GM12875 (cell line): ENCODE data around the gene TRIM24.

ENCODE experiments used
- H3K4me3 ChIP-seq: one replicate; pipeline ENCODE4 v1.5.1; 2011; ENCODE audit warnings: low read depth, low read length, control low read depth
- CTCF ChIP-seq: IDR thresholded peaks from 2 replicates; pipeline ENCODE4 v1.5.1; 2011; ENCODE audit warnings: low read depth, mild to moderate bottlenecking, control low read depth, inconsistent platforms, low read length, moderate library complexity, borderline replicate concordance; ENCODE audit not compliant: insufficient read depth

The TRIM24 gene

GRCh38 chr7:138608275-138608674, 148.2 kb downstream of the TRIM24 start:
- TF ChIP-seq CTCF: no peak
- no peak overlapping the region for H3K4me3 ChIP-seq

GRCh38 chr7:138610671-138611170, 150.7 kb downstream of the TRIM24 start:
- H3K4me3 ChIP-seq: no peak overlapping the region
- TF ChIP-seq CTCF: no peak

- TF ChIP-seq CTCF: no peak
- no peak overlapping the region for H3K4me3 ChIP-seq
These were observed 153.6 kb downstream of the TRIM24 start for GRCh38 chr7:138613630-138614029.

- TF ChIP-seq CTCF: no peak
- H3K4me3 ChIP-seq: no peak overlapping the region
These were observed 156.0 kb downstream of the TRIM24 start for GRCh38 chr7:138616085-138616484.

- TF ChIP-seq CTCF: no peak
- H3K4me3 ChIP-seq: no peak overlapping the region
These were observed 158.4 kb downstream of the TRIM24 start for GRCh38 chr7:138618506-138618905.

GRCh38 chr7:138618933-138619332, 158.9 kb downstream of the TRIM24 start:
- no peak overlapping the region for H3K4me3 ChIP-seq
- no peak for TF ChIP-seq CTCF

GRCh38 chr7:138622841-138623240, 162.8 kb downstream of the TRIM24 start:
- H3K4me3 ChIP-seq: no peak overlapping the region
- no peak for TF ChIP-seq CTCF
